Type B pancreatic cell (in vitro differentiated cells): ENCODE results near the gene KATNB1. TPM values are rescaled to one million over a fixed set of nuclear protein-coding genes. Genes with fewer than 3 reads are reported as not detected.
A peak's percentile ranks its signal among the peaks of the same experiment; 100 is the strongest.

Experiments
- DNase-seq: peaks from one replicate; pipeline ENCODE4 v3.0.0; 2021; ENCODE audit warnings: mixed read lengths; ENCODE audit not compliant: unreplicated experiment; ENCODE audit errors: extremely low spot score
- H3K27ac Mint-ChIP-seq: 2 replicates; pipeline ENCODE4 v1.8.0; 2021; ENCODE audit warnings: mild to moderate bottlenecking, mixed read lengths
- H3K27me3 Mint-ChIP-seq: 2 replicates; pipeline ENCODE4 v1.8.0; 2021; ENCODE audit warnings: mixed read lengths
- H3K36me3 Mint-ChIP-seq: 2 replicates; pipeline ENCODE4 v1.8.0; 2021; ENCODE audit warnings: mixed read lengths
- H3K4me1 Mint-ChIP-seq: one replicate; pipeline ENCODE4 v1.8.0; 2021; ENCODE audit warnings: mixed read lengths; ENCODE audit not compliant: unreplicated experiment
- H3K4me3 Mint-ChIP-seq: 2 replicates; pipeline ENCODE4 v1.8.0; 2021; ENCODE audit warnings: mild to moderate bottlenecking, mixed read lengths
- H3K9me3 Mint-ChIP-seq: 2 replicates; pipeline ENCODE4 v1.8.0; 2021; ENCODE audit warnings: mixed read lengths
- total RNA-seq: library from RNA; stranded (reverse); gene quantifications from 2 replicates; pipeline ENCODE4 v1.2.1, GENCODE V29; 2021; ENCODE audit warnings: low replicate concordance
- TF ChIP-seq, protein P1 (sequence below): fragments of 200-600 bp; sonication (generic); conservative IDR thresholded peaks from 2 replicates; pipeline ENCODE4 v1.5.0; 2021; ENCODE audit warnings: antibody characterized with exemption, mild to moderate bottlenecking

Gene KATNB1
- total RNA-seq, 1 donor from 2014 or later: 31.7 TPM

DNA sequence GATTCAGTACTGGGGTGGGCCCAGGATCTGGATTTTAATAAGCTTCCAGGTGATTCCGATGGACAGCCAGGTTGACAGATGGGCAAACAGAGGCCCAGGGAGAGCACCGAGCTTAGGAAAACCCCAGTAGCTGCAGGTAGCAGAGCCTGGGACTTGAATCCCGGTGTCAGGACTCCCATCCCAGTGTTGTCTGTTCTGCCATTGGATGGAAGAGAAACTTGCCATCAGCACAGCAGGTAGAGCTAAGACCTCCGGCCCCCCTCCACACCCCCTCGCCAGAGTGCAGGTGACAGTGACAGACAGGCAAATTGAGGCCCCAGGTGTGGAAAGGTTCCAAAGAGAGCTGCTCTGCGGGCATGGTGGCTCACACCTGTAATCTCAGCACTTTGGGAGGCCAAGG is 12.4 kb downstream of the KATNB1 start:
- no peaks in the 10 kb centered on the region for H3K27me3 Mint-ChIP-seq
- peaks cover 8% of the 10 kb centered on the region for H3K36me3 Mint-ChIP-seq
- H3K27ac Mint-ChIP-seq: no peak overlapping the region
- no peaks in the 10 kb centered on the region for H3K4me1 Mint-ChIP-seq
- no peak overlapping the region for H3K4me3 Mint-ChIP-seq
- no peaks in the 10 kb centered on the region for H3K9me3 Mint-ChIP-seq
- DNase-seq: no peak
- TF ChIP-seq, protein P1, sequence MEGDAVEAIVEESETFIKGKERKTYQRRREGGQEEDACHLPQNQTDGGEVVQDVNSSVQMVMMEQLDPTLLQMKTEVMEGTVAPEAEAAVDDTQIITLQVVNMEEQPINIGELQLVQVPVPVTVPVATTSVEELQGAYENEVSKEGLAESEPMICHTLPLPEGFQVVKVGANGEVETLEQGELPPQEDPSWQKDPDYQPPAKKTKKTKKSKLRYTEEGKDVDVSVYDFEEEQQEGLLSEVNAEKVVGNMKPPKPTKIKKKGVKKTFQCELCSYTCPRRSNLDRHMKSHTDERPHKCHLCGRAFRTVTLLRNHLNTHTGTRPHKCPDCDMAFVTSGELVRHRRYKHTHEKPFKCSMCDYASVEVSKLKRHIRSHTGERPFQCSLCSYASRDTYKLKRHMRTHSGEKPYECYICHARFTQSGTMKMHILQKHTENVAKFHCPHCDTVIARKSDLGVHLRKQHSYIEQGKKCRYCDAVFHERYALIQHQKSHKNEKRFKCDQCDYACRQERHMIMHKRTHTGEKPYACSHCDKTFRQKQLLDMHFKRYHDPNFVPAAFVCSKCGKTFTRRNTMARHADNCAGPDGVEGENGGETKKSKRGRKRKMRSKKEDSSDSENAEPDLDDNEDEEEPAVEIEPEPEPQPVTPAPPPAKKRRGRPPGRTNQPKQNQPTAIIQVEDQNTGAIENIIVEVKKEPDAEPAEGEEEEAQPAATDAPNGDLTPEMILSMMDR: no peak

DNA sequence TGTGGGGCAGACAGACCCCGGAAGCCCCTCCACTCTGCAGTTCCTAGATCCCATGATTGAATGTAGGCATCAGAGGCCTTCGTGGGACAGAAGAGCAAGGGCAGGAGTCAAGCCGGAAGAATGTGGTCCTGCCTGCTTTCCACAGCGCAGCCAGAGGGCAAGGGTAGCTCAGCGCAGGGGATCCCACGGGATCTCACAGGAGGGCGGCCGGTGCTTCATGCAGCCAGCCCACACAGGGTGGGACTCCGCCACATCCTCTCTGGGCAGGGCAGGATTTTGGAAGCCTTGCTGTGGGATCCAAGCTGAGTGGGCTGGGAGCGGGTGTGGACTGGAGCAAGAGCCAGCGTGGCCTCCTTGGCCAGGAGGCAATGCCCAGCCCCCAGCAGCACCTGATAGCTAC is 13.0 kb downstream of the KATNB1 start:
- Mint-ChIP-seq H3K36me3 (peaks cover 8% of the 10 kb centered on the region), H3K27me3 (no peaks in the 10 kb centered on the region), H3K9me3 (no peaks in the 10 kb centered on the region), H3K4me1 (no peaks in the 10 kb centered on the region), H3K27ac (no peak overlapping the region), H3K4me3 (no peak overlapping the region)
- TF ChIP-seq, protein P1: no peak
- DNase-seq: no peak

DNA sequence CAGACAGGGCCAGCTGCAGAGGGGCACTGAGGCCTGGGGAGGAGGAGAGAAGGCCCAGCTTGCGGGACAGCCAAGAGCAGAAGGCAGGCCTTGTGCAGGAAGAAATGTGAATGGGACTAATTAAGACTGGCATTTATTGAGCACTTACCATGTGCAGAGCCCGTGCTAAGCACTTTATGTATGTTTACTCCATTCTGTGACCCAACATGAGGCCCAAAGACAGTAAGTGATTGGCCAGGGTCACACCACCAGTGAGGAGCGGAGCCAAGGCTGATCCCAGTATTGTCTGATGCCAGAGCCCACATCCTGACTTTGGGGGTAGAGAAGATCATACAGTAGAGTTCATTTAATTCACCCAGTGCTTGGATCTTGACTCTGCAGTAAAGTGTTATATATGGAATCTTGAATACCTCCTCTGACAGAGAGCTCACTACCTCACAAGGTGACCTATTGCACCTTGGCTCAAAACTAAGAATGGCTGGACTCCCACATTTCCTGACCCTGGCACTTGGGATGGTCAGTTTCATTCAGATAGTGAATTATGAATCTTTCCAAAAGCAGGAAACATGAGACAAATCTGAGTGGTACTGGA is 13.6 kb downstream of the KATNB1 start:
- no peak for DNase-seq
- Mint-ChIP-seq H3K27ac (no peak overlapping the region), H3K4me1 (no peaks in the 10 kb centered on the region), H3K4me3 (no peak overlapping the region), H3K9me3 (no peaks in the 10 kb centered on the region), H3K27me3 (no peaks in the 10 kb centered on the region), H3K36me3 (peaks cover 8% of the 10 kb centered on the region)
- TF ChIP-seq, protein P1: no peak

DNA sequence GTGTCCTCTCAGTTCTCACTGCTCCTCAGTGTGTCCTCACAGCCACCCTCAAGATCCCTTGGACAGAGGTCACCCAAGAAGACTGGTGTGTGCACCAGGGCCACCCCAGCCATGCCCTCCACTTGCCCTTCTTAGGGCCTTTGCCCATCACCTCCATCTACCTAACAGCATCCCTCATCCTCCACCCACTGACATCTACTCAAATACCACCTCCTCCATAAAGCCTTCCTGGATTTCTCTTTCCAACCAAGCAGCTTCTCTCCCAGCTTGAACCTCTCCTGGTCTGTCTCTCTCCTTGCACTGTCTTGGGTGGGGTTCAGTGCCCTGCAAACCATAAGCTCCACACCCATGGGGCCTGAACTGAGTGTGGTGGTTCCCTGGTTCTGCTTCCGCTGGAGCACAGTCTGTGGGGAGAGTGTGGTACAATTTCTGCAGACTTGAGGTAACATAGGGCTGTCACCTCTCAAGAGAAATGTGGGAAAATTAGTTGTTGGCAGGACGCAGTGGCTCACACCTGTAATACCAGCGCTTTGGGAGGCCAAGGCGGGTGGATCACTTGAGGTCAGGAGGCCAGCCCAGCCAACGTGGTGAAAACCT is 14.4 kb downstream of the KATNB1 start:
- TF ChIP-seq, protein P1: no peak
- peaks cover 8% of the 10 kb centered on the region for H3K36me3 Mint-ChIP-seq
- no peaks in the 10 kb centered on the region for H3K4me1 Mint-ChIP-seq
- H3K4me3 Mint-ChIP-seq: no peak overlapping the region
- DNase-seq: no peak
- H3K27me3 Mint-ChIP-seq: no peaks in the 10 kb centered on the region
- no peak overlapping the region for H3K27ac Mint-ChIP-seq
- no peaks in the 10 kb centered on the region for H3K9me3 Mint-ChIP-seq

DNA sequence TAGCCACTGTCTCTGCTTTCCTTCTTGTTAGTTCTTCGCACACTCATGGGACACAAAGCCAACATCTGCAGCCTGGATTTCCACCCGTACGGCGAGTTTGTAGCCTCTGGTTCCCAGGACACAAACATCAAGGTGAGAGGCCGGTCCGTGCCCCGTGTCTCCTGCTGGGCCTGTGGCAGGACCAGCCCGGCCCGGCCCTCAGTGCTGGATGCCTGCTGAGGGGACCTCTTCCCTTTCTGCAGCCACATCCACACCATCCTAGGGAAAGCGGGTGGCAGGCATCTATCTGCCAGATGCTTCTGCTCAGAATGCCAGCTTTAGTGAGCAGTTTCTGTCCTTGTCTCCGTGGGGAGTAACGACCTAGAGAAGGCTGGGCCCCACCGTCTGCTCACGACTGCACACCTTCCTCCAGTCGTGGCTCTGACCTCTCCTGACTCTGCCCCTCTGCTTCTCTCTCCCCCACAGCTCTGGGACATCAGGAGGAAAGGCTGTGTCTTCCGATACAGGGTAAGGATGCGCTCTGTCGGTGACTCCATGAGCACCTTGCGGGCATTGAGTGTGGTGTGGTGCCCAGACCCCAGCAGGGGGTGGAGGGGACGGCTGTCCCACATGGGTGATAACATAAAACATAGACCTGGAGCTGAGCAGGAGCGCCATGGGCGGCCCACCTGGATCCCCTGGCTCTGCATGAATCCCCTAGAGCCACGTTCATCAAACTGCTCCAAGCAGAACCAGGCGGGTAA is 15.4 kb downstream of the KATNB1 start:
- Mint-ChIP-seq H3K4me3 (no peak overlapping the region), H3K9me3 (no peaks in the 10 kb centered on the region), H3K36me3 (peaks cover 4% of the 10 kb centered on the region), H3K4me1 (no peaks in the 10 kb centered on the region), H3K27me3 (no peaks in the 10 kb centered on the region), H3K27ac (peak overlapping the region; percentile 67)
- TF ChIP-seq, protein P1: no peak
- DNase-seq: no peak
